GM19438 (cell line): ENCODE results near the gene MTMR10.
A peak's percentile ranks its signal among the peaks of the same experiment; 100 is the strongest.

Experiments
- ATAC-seq: cut with Tn5 transposase; IDR thresholded peaks from one replicate; pipeline ENCODE4 v1.9.1; 2021; ENCODE audit warnings: low read depth; ENCODE audit not compliant: unreplicated experiment

MTMR10 gene

DNA sequence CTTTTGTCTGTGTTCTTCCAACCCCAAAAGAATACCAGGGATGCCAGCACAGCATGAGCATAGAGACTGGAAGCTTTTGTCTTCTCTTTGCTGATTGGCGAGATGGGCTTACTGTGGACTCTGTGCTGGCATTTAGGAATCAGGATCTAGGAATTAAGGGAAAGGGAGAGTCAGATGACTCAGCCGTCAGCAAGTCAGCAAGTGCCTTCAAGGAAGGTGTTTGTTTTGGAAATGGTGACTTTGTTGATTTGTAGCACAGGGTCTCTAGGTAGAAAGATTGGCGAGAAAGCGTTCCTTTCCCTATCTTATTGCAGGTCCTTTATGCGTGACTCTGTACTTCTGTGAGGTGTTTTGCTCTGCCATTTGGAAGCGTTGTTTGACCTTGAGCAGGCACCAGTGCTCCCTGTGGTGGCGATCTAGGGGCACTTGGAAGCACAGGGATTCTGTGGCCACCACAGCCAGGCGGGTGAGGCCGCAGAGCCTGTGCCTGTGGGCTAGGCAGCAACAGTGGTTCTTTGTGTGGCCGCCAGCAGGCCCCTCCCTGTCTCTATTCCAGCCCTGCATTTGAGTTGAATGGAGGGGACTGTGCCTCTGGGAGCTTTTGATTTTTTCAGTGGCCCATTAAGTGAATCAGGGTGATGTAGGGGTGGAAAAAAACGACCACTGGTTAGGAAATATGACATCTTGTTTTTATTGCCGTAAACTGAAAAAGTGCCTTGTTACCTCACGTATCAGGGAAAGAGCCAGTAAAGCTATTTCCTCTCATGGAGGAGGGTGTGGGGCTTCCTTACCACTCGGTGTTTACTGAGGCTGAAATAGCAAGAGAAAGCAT is 68.7 kb downstream of the MTMR10 start:
- no peak for ATAC-seq

DNA sequence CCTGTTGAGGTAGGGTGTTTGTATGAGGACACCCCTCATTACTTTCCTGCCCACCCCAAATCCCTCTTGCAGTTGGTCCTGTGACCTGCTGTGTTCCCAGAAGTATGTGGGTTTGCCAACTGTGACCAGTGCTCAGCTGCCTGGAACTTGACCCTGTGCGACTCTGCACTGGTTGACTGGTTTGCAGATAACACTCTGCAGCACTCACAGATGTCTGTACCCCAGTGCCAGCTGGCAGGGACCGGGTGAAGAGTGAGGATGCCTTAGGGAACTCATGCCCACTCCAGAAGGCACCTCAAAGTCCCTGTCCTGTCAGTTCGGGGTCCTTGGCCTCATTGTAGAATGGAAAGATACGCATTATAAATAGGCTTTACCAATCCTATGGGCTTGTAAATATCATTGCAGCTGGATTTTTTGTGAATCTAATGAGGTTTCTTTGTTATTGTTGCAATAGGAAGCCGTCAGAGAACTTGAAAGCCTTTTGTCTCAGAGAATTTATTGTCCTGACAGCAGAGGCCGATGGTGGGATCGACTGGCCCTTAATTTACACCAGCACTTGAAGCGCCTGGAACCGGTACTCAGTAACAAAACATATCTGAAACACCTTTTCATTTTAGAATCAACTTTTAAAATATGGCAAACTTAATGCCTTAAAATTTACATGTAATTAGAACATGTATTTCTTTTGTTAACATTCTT is 69.5 kb downstream of the MTMR10 start:
- no peak for ATAC-seq

DNA sequence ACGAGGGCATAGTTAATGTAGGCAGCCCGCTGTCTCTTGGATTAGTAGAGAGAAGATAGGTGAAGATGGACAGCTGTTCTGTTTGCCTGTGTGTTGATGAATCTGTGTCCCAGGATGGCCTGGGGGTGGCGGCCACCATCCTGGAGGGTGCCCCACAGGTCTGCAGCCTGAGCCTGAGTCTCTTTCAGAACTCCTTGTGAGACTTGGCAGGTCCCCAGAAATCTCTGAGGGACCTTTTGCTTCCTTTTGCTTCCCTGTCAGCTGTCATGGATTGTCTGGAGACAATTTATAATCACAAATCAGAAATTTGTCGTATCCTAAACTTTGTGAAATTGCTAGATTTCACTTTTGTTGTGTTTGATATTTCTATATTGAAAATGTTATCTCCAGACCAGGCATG is 70.3 kb downstream of the MTMR10 start:
- ATAC-seq, result no peak

DNA sequence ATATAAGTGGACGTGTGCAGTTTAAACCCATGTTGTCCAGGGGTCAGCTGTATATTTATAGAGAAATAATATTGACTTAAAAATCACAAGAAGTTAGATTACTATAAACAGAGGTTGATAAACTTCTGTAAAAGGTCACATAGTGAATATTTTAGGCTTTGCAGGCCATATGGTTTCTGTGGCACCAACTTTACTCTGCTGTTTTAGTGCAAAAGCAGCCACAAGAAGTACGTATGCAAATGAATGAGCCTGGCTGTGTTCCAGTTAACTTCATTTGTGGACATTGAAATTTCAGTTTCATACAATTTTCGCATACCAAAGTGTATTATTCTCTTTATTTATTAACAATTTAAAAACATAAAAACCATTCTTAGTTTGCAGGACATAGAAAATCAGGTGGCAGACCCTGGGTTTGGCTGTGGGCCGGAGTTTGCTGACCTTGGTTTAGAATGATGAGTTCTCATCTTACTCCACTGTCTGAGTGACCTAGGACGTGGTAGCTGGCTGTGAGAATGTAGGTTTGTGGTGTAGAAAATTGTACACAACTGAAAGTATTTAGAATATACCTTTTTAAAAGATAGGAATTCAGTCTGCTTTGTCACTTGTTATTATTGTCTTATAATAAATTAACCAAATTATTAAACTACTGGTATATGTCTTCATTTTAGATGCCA is 71.4 kb downstream of the MTMR10 start:
- no peak for ATAC-seq

DNA sequence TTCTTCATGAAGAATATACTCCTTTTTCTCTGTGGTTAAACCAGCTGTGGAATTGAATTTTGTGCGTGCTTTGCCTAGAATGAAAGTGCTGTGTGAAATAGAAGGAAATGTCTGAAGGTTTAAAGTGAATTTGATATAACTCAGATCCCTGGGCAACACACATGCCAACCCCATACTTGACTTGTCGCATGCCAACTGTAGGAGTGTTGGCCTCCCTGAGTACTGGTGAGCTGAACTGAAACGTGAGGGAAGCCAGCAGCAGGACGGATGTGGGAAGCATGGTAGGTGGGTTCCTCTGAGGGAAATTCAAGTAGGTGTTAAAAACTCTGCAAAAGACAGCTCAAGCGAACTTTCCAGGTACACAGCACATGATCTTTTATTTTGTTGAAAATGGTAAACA is 73.1 kb downstream of the MTMR10 start:
- ATAC-seq, result no peak

DNA sequence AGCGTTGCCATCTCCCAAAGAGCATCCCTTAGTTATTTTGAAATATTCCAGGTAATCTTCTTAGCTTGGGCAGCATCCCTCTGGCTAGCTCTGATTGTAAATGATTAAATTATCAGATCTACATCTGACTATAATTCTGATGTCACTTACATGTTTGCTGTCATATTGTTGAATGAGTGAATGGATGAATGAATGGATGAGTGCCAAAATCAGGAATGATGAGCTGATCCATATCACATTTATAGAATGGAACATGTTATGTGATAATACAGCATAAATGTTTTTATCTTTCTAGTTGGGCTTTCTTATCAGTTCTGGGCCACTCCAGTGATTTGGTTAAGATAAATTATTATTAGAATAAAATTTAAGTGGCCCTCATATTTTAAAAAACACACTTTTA is 73.8 kb downstream of the MTMR10 start:
- no peak for ATAC-seq

DNA sequence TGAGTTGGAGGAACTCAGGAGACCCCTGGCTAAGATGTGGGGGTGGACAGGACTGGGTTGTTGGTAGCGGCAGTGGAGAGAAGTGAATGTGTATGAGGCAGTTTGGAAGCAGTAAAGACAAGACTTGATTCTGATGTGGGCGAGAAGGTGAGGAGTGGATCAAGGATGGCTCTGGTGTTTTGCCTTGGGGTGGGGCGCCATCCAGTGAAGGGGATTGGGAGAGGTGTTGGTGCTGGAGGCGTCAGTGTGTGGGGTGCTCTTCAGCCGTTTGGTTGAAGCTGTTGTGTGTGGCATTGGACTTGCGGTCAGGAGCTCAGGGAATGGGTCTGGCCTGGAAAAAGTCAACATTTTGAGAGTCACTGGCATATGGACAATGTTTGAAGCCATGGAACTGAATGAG is 74.4 kb downstream of the MTMR10 start:
- no peak for ATAC-seq

DNA sequence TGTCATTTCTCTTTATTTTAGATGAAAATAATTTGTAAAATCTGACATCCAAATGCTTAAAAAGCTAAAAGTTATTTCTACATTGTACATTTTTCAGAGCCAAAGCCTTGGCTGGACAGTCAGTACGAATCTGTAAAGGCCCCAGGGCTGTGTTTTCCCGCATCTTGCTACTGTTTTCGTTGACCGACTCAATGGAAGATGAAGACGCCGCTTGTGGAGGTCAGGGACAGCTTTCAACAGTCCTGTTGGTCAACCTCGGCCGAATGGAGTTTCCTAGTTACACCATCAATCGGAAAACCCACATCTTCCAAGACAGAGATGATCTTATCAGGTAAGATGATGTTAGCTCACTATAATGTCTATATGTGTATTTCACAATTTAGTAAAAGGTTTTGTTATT is 77.7 kb downstream of the MTMR10 start:
- ATAC-seq, result no peak

DNA sequence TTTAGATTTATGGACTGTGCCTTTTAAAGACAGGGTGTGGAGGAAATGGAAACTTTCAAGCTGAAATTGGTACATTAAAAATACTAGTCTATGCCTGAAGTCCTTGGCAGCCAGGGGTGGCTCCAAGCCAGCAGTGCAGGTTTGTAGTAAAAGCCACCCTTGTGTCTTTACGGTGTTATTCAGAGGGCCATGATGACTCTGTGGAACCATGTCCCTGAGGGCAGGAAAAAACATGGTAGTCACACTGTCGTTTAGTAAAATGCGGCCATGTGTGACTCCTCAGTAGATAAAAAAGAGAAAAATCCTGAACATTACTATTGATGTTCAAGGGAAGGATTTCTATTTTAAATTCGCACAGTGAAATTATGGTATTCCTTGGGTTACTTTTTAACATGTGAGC is 85.1 kb downstream of the MTMR10 start:
- no peak for ATAC-seq

DNA sequence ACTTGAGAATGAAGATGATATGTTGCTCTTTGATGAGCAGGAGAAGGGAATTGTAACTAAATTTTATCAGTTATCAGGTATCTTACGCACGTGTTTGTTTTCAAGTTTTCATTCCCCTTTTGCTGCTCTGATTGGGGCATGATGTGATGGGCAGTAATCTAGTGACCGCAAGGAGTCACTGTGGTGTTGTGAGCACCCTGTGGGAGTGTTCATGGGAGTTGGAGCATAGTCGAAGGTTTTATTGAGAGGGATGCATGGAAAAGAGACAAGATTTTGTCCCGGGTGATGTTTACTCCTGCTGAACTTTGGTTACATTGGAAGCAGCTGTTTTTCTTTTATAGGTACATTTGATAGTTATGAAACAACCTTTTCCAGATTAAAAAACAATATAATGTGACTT is 85.6 kb downstream of the MTMR10 start:
- no peak for ATAC-seq

DNA sequence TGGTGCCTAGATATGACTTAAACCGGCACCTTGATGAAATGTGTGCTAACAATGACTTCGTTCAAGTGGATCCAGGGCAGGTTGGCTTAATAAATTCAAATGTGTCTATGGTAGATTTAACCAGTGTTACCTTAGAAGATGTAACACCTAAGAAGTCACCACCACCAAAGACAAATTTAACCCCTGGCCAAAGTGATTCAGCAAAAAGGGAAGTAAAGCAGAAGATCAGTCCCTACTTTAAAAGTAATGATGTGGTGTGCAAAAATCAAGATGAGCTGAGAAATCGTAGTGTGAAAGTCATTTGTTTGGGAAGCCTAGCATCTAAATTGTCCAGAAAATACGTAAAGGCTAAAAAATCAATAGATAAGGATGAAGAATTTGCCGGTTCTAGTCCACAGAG is 86.6 kb downstream of the MTMR10 start:
- no peak for ATAC-seq

DNA sequence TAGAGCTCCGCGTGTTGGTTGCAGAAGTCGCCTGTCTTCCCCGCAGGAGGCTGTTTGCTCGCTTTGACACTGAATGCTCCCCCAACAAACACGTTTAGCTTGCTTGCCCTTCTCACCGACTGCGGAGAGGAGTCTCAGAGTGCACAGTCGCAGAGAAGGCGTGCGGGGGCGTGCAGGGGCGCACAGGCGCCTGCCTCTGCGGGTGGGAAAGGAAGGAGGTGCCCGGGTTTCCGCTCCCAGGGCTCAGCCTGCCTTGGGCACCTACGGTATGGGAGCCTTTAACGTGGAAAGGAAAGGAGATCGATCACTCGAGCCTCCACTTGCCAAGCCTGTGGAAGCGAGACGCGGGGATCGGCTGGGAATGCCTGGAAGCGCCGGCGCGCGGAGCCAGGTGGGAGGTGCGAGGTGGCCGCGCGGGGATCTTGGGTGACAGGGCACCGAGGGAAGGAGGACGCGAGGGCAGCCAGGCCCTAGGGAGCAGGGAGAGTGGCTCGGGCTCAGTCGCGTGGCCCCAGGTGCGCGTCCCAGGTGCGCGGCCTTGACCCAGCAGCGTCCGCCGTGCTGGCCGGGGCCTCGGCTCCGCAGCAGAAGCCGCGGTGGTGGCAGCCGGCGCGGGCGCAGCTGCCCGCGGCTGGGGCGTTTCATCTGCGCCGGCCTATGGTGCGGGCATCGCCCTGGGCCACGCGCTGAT is 87.8 kb downstream of the MTMR10 start, which contains the start of gene FAN1:
TSS of gene FAN1 (plus strand) at position 419 of the 691 bp plus-strand sequence. CDS start 749 bp downstream, outside the sequence.
- ATAC-seq, result peak; percentile 89

DNA sequence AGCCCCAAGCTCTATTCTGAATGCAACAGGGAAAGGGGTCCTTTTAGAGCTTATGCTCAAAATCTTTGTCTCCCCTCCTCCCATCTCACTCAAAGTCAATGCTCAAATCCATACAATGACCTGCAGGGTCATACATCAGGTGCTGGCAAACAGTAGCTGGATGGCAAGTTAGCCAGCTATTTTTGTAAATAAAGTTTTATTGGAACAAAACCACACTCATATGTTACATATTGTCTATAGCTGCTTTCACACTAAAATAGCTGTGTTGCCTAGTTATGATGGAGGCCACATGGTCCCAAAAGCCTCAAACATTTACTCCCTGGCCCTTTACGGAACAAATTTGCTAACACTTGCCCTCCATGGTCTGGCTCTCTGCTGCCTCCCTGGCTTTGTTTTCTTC is 89.5 kb downstream of the MTMR10 start:
- ATAC-seq, result no peak

DNA sequence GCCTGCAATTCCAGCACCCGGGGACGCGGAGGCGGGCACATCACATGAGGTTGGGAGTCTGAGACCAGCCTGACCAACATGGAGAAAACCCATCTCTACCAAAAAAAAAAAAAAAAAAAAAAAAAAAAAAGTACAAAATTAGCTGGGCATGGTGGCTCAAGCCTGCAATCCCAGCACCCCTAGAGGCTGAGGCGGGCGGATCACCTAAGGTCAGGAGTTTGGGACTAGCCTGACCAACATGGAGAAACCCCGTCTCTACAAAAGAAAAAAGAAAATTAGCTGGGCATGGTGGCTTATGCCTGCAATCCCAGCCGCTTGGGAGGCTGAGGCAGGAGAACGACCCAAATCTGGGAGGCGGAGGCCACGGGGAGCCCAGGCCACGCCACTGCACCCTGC is 95.2 kb downstream of the MTMR10 start:
- ATAC-seq, result no peak

DNA sequence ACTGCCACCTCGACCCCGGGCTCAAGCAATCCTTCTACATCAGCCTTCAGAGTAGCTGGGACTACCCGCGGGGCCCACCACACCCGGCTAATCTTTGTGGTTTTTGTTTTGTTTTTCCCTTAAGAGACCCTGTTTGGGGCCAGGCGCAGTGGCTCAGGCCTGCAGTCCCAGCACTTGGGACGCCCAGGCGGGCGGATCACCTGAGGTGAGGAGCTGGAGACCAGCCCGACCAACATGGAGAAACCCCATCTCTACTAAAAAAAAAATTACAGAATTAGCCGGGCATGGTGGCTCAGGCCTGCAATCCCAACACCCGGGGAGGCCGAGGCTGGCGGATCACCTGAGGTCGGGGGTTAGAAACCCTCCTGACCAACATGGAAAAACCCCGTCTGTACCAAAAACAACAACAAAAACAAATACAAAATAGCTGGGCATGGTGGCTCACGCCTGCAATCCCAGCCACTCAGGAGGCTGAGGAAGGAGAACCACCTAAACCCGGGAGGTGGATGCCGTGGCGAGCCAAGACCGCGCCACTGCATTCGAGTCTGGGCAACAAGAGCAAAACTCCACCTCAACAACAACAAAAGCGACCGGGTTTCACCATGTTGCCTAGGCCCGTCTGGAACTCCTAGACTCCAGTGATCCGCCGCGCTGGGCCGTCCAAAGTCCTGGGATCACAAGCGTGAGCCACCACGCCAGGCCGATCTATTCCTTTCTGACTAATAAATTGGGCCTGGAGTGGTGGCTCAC is 95.8 kb downstream of the MTMR10 start:
- ATAC-seq, result no peak

DNA sequence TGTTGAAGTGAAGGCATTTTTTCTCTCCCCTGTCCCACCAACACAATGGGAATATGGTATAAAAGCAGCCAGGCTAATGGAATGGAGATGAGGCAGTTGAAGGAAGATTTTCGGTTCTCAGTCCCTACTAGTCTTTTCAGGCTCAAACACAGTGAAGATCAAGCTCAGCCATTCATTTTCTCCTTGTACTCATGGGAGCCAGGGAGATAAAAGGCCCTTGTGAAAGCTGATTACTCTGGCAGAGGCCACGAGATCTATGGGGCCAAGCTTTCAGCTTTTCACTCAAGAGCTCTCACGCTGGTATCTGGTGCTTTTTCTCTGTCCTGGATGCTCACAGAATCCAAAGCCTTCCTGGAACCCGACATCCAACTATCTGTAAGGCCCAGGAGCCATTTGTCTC is 102.2 kb downstream of the MTMR10 start:
- ATAC-seq, result no peak
